ENCODE measurements around the gene POM121L2.
A peak's percentile ranks its signal among the peaks of the same experiment; 100 is the strongest.
"Not testable (repeated sequence)": the region's sequence is repeated elsewhere in the genome, so short reads cannot be mapped to it uniquely, and the experiment has no call there.

The POM121L2 gene

DNA sequence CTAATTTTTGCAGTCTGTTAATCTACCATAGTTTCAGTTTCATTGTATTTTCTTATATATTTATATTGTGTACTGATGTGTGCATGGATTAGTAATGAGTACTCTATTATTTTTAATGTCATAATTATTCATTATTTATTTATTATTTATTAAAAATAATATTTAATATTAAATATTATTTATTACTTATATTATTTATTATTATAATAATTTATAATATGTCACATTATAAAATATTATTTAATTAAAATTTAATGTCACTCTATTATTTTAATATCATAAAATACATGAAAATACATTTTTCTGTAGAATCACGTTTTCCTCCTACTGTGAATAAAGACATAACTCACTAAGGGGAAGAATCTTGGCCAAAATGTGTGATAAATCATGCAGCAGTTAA is 30.5 kb downstream of the POM121L2 start:
- Histone ChIP-seq H3K36me3 (ENCODE audit: control insufficient read depth in 1 of 2, insufficient read depth in 2 of 2, low read length in 2 of 2) (no peaks in the 10 kb centered on the region), H3K9ac (ENCODE audit: low read depth in 1 of 2, low read length in 2 of 2) (no peak overlapping the region), H3K27ac (ENCODE audit: low read depth, low read length) (no peak overlapping the region), H3K9me3 (ENCODE audit: control insufficient read depth in 1 of 2, low read length in 2 of 2) (peaks cover 0 to 3% of the 10 kb centered on the region in 2 donors), H3K4me3 (ENCODE audit: low read depth in 1 of 2, low read length in 2 of 2) (no peak overlapping the region), H3K4me1 (ENCODE audit: control insufficient read depth in 1 of 2, insufficient read depth in 2 of 2, low read length in 2 of 2) (no peaks in the 10 kb centered on the region), H3K27me3 (ENCODE audit: control insufficient read depth in 1 of 2, insufficient read depth in 2 of 2, low read length in 2 of 2) (peaks cover 43 to 68% of the 10 kb centered on the region in 2 donors)

- H3K27me3 ChIP-seq (ENCODE audit: control insufficient read depth in 1 of 2, insufficient read depth in 2 of 2, low read length in 2 of 2) = peaks cover 43 to 67% of the 10 kb centered on the region in 2 donors
- H3K4me3 ChIP-seq (ENCODE audit: low read depth in 1 of 2, low read length in 2 of 2) = no peak overlapping the region
- H3K27ac ChIP-seq (ENCODE audit: low read depth, low read length) = no peak overlapping the region
- no peak overlapping the region for H3K9ac ChIP-seq (ENCODE audit: low read depth in 1 of 2, low read length in 2 of 2)
- peaks cover 0 to 3% of the 10 kb centered on the region in 2 donors for H3K9me3 ChIP-seq (ENCODE audit: control insufficient read depth in 1 of 2, low read length in 2 of 2)
- H3K36me3 ChIP-seq (ENCODE audit: control insufficient read depth in 1 of 2, insufficient read depth in 2 of 2, low read length in 2 of 2) = no peaks in the 10 kb centered on the region
- H3K4me1 ChIP-seq (ENCODE audit: control insufficient read depth in 1 of 2, insufficient read depth in 2 of 2, low read length in 2 of 2) = no peaks in the 10 kb centered on the region
Observed at GRCh38 chr6:27281105-27281539, 31.0 kb downstream of the POM121L2 start.

DNA sequence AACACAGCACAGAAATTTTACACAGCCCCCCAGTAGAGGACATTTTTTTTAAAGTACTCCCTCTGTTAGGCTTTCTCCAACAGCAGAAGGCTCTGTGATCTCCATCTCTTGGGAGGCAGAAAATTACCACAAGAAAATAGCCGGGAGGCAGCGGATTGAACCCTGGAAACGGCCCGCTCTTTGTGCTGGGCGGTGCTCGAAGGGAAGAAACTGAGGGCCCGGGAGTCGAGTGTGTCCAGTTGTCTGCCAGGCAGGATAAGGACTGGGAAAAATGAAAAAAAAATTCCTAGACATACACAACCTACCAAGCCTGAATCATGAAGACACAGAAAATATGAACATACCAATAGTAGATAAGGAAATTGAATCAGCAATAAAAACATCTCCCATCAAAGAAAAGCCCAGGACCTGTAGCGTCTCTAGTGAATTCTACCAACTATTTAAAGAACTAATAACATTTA is 31.5 kb downstream of the POM121L2 start:
- Histone ChIP-seq H3K4me1 (ENCODE audit: control insufficient read depth in 1 of 2, insufficient read depth in 2 of 2, low read length in 2 of 2) (no peaks in the 10 kb centered on the region), H3K4me3 (ENCODE audit: low read depth in 1 of 2, low read length in 2 of 2) (no peak overlapping the region), H3K27me3 (ENCODE audit: control insufficient read depth in 1 of 2, insufficient read depth in 2 of 2, low read length in 2 of 2) (peaks cover 43 to 67% of the 10 kb centered on the region in 2 donors), H3K9me3 (ENCODE audit: control insufficient read depth in 1 of 2, low read length in 2 of 2) (peaks cover 0 to 3% of the 10 kb centered on the region in 2 donors), H3K36me3 (ENCODE audit: control insufficient read depth in 1 of 2, insufficient read depth in 2 of 2, low read length in 2 of 2) (no peaks in the 10 kb centered on the region), H3K27ac (ENCODE audit: low read depth, low read length) (no peak overlapping the region), H3K9ac (ENCODE audit: low read depth in 1 of 2, low read length in 2 of 2) (no peak overlapping the region)

- no peak overlapping the region for H3K9ac ChIP-seq (ENCODE audit: low read depth in 1 of 2, low read length in 2 of 2)
- H3K27ac ChIP-seq (ENCODE audit: low read depth, low read length) = no peak overlapping the region
- H3K4me1 ChIP-seq (ENCODE audit: control insufficient read depth in 1 of 2, insufficient read depth in 2 of 2, low read length in 2 of 2) = no peaks in the 10 kb centered on the region
- peak overlapping the region in 1 of 2 donors; percentile 45 for H3K4me3 ChIP-seq (ENCODE audit: low read depth in 1 of 2, low read length in 2 of 2)
- no peaks in the 10 kb centered on the region for H3K36me3 ChIP-seq (ENCODE audit: control insufficient read depth in 1 of 2, insufficient read depth in 2 of 2, low read length in 2 of 2)
- H3K9me3 ChIP-seq (ENCODE audit: control insufficient read depth in 1 of 2, low read length in 2 of 2) = peaks cover 0 to 3% of the 10 kb centered on the region in 2 donors
- peaks cover 40 to 69% of the 10 kb centered on the region in 2 donors for H3K27me3 ChIP-seq (ENCODE audit: control insufficient read depth in 1 of 2, insufficient read depth in 2 of 2, low read length in 2 of 2)
Observed at GRCh38 chr6:27280064-27280539, 32.0 kb downstream of the POM121L2 start.

- H3K9me3 ChIP-seq (ENCODE audit: control insufficient read depth in 1 of 2, low read length in 2 of 2) = peaks cover 0 to 3% of the 10 kb centered on the region in 2 donors
- peaks cover 36 to 73% of the 10 kb centered on the region in 2 donors for H3K27me3 ChIP-seq (ENCODE audit: control insufficient read depth in 1 of 2, insufficient read depth in 2 of 2, low read length in 2 of 2)
- H3K9ac ChIP-seq (ENCODE audit: low read depth in 1 of 2, low read length in 2 of 2) = no peak overlapping the region
- peak overlapping the region in 1 of 2 donors; percentile 45 for H3K4me3 ChIP-seq (ENCODE audit: low read depth in 1 of 2, low read length in 2 of 2)
- H3K27ac ChIP-seq (ENCODE audit: low read depth, low read length) = no peak overlapping the region
- no peaks in the 10 kb centered on the region for H3K4me1 ChIP-seq (ENCODE audit: control insufficient read depth in 1 of 2, insufficient read depth in 2 of 2, low read length in 2 of 2)
- H3K36me3 ChIP-seq (ENCODE audit: control insufficient read depth in 1 of 2, insufficient read depth in 2 of 2, low read length in 2 of 2) = no peaks in the 10 kb centered on the region
Observed at GRCh38 chr6:27279513-27280063, 32.5 kb downstream of the POM121L2 start.

DNA sequence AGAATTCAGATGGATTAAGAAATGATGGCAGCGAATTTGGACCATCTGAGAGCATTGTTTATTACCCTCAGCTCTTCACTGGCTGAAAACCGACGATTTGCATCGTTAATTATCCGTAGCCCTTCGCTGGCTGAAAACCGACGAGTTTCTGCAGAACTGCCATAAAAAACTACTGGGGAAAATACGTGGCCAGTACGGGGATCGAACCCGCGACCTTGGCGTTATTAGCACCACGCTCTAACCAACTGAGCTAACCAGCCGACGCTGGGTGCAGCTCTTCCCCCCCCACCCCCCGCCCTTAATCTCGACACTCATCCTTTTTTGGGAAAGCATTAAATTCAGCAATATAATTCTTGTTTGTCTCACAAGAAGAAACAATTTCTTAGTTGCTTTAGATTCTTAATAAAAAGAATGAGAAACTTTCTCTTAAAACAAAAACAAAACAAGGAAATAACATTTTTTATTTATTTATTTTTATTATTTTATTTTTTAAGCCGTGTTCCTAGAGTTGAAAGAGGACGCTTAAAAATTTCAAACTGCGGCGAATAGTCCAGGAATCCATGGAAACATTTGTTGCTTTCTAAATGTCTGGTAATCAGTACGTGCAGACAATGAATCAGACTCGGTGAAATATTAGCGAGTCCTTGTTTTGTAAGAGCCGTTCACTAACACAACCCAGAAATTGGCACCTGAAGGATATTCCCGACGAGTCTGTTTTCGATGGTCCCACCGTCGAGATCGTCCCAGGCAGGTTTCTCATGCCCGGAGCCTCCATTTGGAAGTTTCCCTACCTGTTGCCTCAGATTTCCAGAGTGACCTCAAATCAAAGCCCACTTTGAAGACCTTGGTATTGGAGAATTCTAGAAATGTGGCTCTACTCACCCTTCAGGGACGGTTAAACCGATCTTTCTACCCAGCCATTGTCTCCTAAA is 36.8 kb downstream of the POM121L2 start:
- no peak overlapping the region for H3K27ac ChIP-seq (ENCODE audit: low read depth, low read length)
- no peak overlapping the region for H3K9ac ChIP-seq (ENCODE audit: low read depth in 1 of 2, low read length in 2 of 2)
- peaks cover 21 to 57% of the 10 kb centered on the region in 2 donors for H3K27me3 ChIP-seq (ENCODE audit: control insufficient read depth in 1 of 2, insufficient read depth in 2 of 2, low read length in 2 of 2)
- no peaks in the 10 kb centered on the region for H3K36me3 ChIP-seq (ENCODE audit: control insufficient read depth in 1 of 2, insufficient read depth in 2 of 2, low read length in 2 of 2)
- H3K9me3 ChIP-seq (ENCODE audit: control insufficient read depth in 1 of 2, low read length in 2 of 2) = no peaks in the 10 kb centered on the region
- no peak overlapping the region for H3K4me3 ChIP-seq (ENCODE audit: low read depth in 1 of 2, low read length in 2 of 2)
- no peaks in the 10 kb centered on the region for H3K4me1 ChIP-seq (ENCODE audit: control insufficient read depth in 1 of 2, insufficient read depth in 2 of 2, low read length in 2 of 2)

DNA sequence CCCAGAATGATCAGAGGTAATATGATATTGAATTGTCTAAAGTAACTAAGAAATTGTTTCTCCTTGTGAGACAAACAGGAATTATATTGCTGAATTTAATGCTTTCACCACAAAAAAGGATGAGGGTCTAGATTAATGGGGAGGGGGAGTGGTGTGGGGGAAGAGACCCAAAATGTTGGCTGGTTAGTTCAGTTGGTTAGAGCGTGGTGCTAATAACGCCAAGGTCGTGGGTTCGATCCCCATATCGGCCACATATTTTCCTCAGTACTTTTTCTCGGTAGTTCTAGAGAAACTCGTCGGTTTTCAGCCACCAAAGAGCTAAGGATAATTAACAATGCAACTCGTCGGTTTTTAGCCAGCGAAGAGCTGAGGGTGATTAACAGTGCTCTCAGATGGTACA is 38.3 kb downstream of the POM121L2 start:
- no peak overlapping the region for H3K27ac ChIP-seq (ENCODE audit: low read depth, low read length)
- peaks cover 18 to 46% of the 10 kb centered on the region in 2 donors for H3K27me3 ChIP-seq (ENCODE audit: control insufficient read depth in 1 of 2, insufficient read depth in 2 of 2, low read length in 2 of 2)
- H3K4me3 ChIP-seq (ENCODE audit: low read depth in 1 of 2, low read length in 2 of 2) = no peak overlapping the region
- H3K9ac ChIP-seq (ENCODE audit: low read depth in 1 of 2, low read length in 2 of 2) = no peak overlapping the region
- no peaks in the 10 kb centered on the region for H3K36me3 ChIP-seq (ENCODE audit: control insufficient read depth in 1 of 2, insufficient read depth in 2 of 2, low read length in 2 of 2)
- H3K9me3 ChIP-seq (ENCODE audit: control insufficient read depth in 1 of 2, low read length in 2 of 2) = no peaks in the 10 kb centered on the region
- H3K4me1 ChIP-seq (ENCODE audit: control insufficient read depth in 1 of 2, insufficient read depth in 2 of 2, low read length in 2 of 2) = no peaks in the 10 kb centered on the region

DNA sequence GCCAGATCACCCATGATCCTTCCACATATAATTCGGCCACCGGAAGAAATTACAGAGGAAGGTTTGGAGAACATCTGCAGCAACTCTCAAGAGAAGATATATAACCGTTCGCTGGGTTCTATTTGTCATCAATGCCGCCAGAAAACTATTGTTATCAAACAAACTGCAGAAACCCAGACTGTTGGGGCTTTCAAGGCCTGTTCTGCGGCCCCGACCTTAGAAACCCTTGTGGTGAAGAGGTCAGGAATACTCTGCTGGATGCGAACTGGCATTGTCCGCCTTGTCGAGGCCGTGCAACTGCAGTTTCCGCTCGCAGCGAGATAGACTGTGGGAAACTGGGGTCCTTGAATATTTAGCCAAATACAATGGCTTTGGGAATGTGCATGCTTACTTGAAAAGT is 43.3 kb downstream of the POM121L2 start:
- H3K27ac ChIP-seq (ENCODE audit: low read depth, low read length) = no peak overlapping the region
- H3K4me3 ChIP-seq (ENCODE audit: low read depth in 1 of 2, low read length in 2 of 2) = no peak overlapping the region
- H3K9ac ChIP-seq (ENCODE audit: low read depth in 1 of 2, low read length in 2 of 2) = no peak overlapping the region
- H3K27me3 ChIP-seq (ENCODE audit: control insufficient read depth in 1 of 2, insufficient read depth in 2 of 2, low read length in 2 of 2) = peaks cover 30 to 40% of the 10 kb centered on the region in 2 donors
- no peaks in the 10 kb centered on the region for H3K9me3 ChIP-seq (ENCODE audit: control insufficient read depth in 1 of 2, low read length in 2 of 2)
- H3K4me1 ChIP-seq (ENCODE audit: control insufficient read depth in 1 of 2, insufficient read depth in 2 of 2, low read length in 2 of 2) = no peaks in the 10 kb centered on the region
- H3K36me3 ChIP-seq (ENCODE audit: control insufficient read depth in 1 of 2, insufficient read depth in 2 of 2, low read length in 2 of 2) = no peaks in the 10 kb centered on the region

DNA sequence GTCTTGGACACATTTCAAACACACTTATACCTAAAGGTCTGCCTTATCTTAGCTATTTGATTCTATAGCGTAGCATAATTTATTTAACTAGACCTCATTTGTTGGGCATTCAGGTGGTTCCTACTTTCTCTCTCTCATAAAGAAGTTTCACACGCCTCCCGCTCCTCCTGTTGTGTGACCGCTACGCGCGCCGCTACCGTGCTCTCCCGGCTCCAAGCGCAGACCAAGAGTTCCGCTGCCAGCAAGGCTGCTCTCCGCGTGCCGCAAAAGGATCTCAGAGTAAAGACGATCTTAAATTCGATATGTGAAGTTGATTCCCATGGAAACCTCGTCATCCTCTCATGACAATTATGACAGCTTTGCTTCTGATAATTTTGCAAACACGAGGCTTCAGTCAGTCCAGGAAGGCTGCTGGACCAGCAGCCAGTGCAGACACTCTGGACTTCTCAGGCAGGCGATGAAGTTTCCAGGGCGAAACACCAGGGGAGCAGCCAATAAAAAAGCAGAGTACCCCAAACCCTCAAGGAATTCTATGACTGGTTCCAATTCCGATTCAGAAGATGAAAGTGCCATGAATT is 44.1 kb downstream of the POM121L2 start:
- H3K36me3 ChIP-seq (ENCODE audit: control insufficient read depth in 1 of 2, insufficient read depth in 2 of 2, low read length in 2 of 2) = no peaks in the 10 kb centered on the region
- H3K9ac ChIP-seq (ENCODE audit: low read depth in 1 of 2, low read length in 2 of 2) = no peak overlapping the region
- H3K9me3 ChIP-seq (ENCODE audit: control insufficient read depth in 1 of 2, low read length in 2 of 2) = no peaks in the 10 kb centered on the region
- no peak overlapping the region for H3K27ac ChIP-seq (ENCODE audit: low read depth, low read length)
- no peak overlapping the region for H3K4me3 ChIP-seq (ENCODE audit: low read depth in 1 of 2, low read length in 2 of 2)
- H3K27me3 ChIP-seq (ENCODE audit: control insufficient read depth in 1 of 2, insufficient read depth in 2 of 2, low read length in 2 of 2) = peaks cover 33 to 34% of the 10 kb centered on the region in 2 donors
- H3K4me1 ChIP-seq (ENCODE audit: control insufficient read depth in 1 of 2, insufficient read depth in 2 of 2, low read length in 2 of 2) = no peaks in the 10 kb centered on the region

- peaks cover 26 to 27% of the 10 kb centered on the region in 2 donors for H3K27me3 ChIP-seq (ENCODE audit: control insufficient read depth in 1 of 2, insufficient read depth in 2 of 2, low read length in 2 of 2)
Observed at GRCh38 chr6:27267003-27267402, 45.1 kb downstream of the POM121L2 start.

More at GRCh38 chr6:27267003-27267402, 45.1 kb downstream of the POM121L2 start:
- not testable (repeated sequence) for H3K27ac ChIP-seq (ENCODE audit: low read depth, low read length); H3K9ac ChIP-seq (ENCODE audit: low read depth in 1 of 2, low read length in 2 of 2); H3K4me1 ChIP-seq (ENCODE audit: control insufficient read depth in 1 of 2, insufficient read depth in 2 of 2, low read length in 2 of 2); H3K9me3 ChIP-seq (ENCODE audit: control insufficient read depth in 1 of 2, low read length in 2 of 2); H3K36me3 ChIP-seq (ENCODE audit: control insufficient read depth in 1 of 2, insufficient read depth in 2 of 2, low read length in 2 of 2); H3K4me3 ChIP-seq (ENCODE audit: low read depth in 1 of 2, low read length in 2 of 2)

All from duodenal mucosa (tissue), 2 donors.